GM19438 (cell line): Measurements from ENCODE around the gene HCRT.
"Not testable (repeated sequence)": the region's sequence is repeated elsewhere in the genome, so short reads cannot be mapped to it uniquely, and the experiment has no call there.

Experiments used
- ATAC-seq: cut with Tn5 transposase; IDR thresholded peaks from one replicate; pipeline ENCODE4 v1.9.1; 2021; ENCODE audit warnings: low read depth; ENCODE audit not compliant: unreplicated experiment

HCRT gene

GRCh38 chr17:42146911-42147607 lies 38.2 kb downstream of the HCRT start:
- no peak for ATAC-seq

- not testable (repeated sequence) for ATAC-seq
These were observed 42.1 kb downstream of the HCRT start for GRCh38 chr17:42143138-42143537.

GRCh38 chr17:42142371-42142896 lies 42.8 kb downstream of the HCRT start:
- ATAC-seq: no peak

GRCh38 chr17:42141382-42141781 lies 43.9 kb downstream of the HCRT start:
- ATAC-seq: no peak

GRCh38 chr17:42140690-42141089 lies 44.6 kb downstream of the HCRT start:
- ATAC-seq: not testable (repeated sequence)

- ATAC-seq: no peak
These were observed 46.3 kb downstream of the HCRT start for GRCh38 chr17:42138749-42139492.

GRCh38 chr17:42136654-42137051 lies 48.6 kb downstream of the HCRT start:
- no peak for ATAC-seq

- ATAC-seq: no peak
These were observed 49.3 kb downstream of the HCRT start for GRCh38 chr17:42135664-42136653.

GRCh38 chr17:42135151-42135550 lies 50.1 kb downstream of the HCRT start:
- ATAC-seq: no peak
